WERI-Rb-1 (cell line): ENCODE data around the gene BICC1.
A peak's percentile ranks its signal among the peaks of the same experiment; 100 is the strongest.

Source experiments
- DNase-seq: peaks from one replicate; pipeline ENCODE4 v3.0.0-alpha.2; 2020
- H3K27ac ChIP-seq: fragments of 250-450 bp; sonication (Bioruptor Pico); 2 replicates; pipeline ENCODE4 v1.5.1; 2020; ENCODE audit warnings: mild to moderate bottlenecking, moderate library complexity
- H3K27me3 ChIP-seq: fragments of 250-450 bp; sonication (Bioruptor Pico); 2 replicates; pipeline ENCODE4 v1.5.1; 2021; ENCODE audit warnings: mild to moderate bottlenecking, low read depth, moderate library complexity; ENCODE audit not compliant: insufficient read depth, severe bottlenecking
- H3K36me3 ChIP-seq: fragments of 250-450 bp; sonication (Bioruptor Pico); 2 replicates; pipeline ENCODE4 v1.5.1; 2020; ENCODE audit warnings: mild to moderate bottlenecking, moderate library complexity
- H3K4me3 ChIP-seq: 2 replicates; pipeline ENCODE4 v1.5.1; 2011; ENCODE audit warnings: low read depth, mild to moderate bottlenecking, control low read depth, low read length
- H3K9me3 ChIP-seq: fragments of 250-450 bp; sonication (Bioruptor Pico); 2 replicates; pipeline ENCODE4 v1.5.1; 2021; ENCODE audit warnings: mild to moderate bottlenecking, moderate library complexity; ENCODE audit not compliant: severe bottlenecking
- CTCF ChIP-seq: IDR thresholded peaks from 2 replicates; pipeline ENCODE4 v1.5.1; 2011; ENCODE audit warnings: low read depth, mild to moderate bottlenecking, control low read depth, inconsistent platforms, low read length

Gene BICC1

GRCh38 chr10:58833771-58834561 lies 321.3 kb downstream of the BICC1 start:
- H3K27ac ChIP-seq = no peak overlapping the region
- DNase-seq = no peak
- no peak overlapping the region for H3K4me3 ChIP-seq
- no peaks in the 10 kb centered on the region for H3K27me3 ChIP-seq
- H3K9me3 ChIP-seq = no peaks in the 10 kb centered on the region
- no peak for TF ChIP-seq CTCF
- no peaks in the 10 kb centered on the region for H3K36me3 ChIP-seq

GRCh38 chr10:58836176-58836700 lies 323.6 kb downstream of the BICC1 start:
- no peak for TF ChIP-seq CTCF
- no peaks in the 10 kb centered on the region for H3K27me3 ChIP-seq
- no peak overlapping the region for H3K4me3 ChIP-seq
- DNase-seq = no peak
- H3K9me3 ChIP-seq = peaks cover 4% of the 10 kb centered on the region
- H3K36me3 ChIP-seq = no peaks in the 10 kb centered on the region
- H3K27ac ChIP-seq = no peak overlapping the region

- Histone ChIP-seq H3K27me3 (no peaks in the 10 kb centered on the region), H3K27ac (no peak overlapping the region), H3K36me3 (no peaks in the 10 kb centered on the region), H3K9me3 (peaks cover 4% of the 10 kb centered on the region), H3K4me3 (no peak overlapping the region)
- TF ChIP-seq CTCF = no peak
- peak; percentile 18 for DNase-seq
These were observed 324.4 kb downstream of the BICC1 start for GRCh38 chr10:58836991-58837575.

- TF ChIP-seq CTCF = no peak
- Histone ChIP-seq H3K9me3 (peaks cover 4% of the 10 kb centered on the region), H3K36me3 (no peaks in the 10 kb centered on the region)
These were observed 325.2 kb downstream of the BICC1 start for GRCh38 chr10:58837826-58838225.

GRCh38 chr10:58838561-58839208 lies 326.0 kb downstream of the BICC1 start:
- H3K27ac ChIP-seq = no peak overlapping the region
- peaks cover 4% of the 10 kb centered on the region for H3K9me3 ChIP-seq
- H3K36me3 ChIP-seq = no peaks in the 10 kb centered on the region
- no peak for TF ChIP-seq CTCF
- no peaks in the 10 kb centered on the region for H3K27me3 ChIP-seq
- no peak overlapping the region for H3K4me3 ChIP-seq
- no peak for DNase-seq

More at GRCh38 chr10:58837826-58838225, 325.2 kb downstream of the BICC1 start:
- DNase-seq = no peak
- no peak overlapping the region for H3K27ac ChIP-seq
- no peaks in the 10 kb centered on the region for H3K27me3 ChIP-seq
- no peak overlapping the region for H3K4me3 ChIP-seq
